OCI-LY7 (cell line): Measurements from ENCODE around the gene RAP2B. TPM values are rescaled to one million over a fixed set of nuclear protein-coding genes. Genes with fewer than 3 reads are reported as not detected.

Experiments used
- BruUV-seq: library from RNA; stranded (reverse); fragments of 400-500 nt; replicated peaks from 2 replicates; lab custom pipeline; 2021; lab: Mats Ljungman, UMichigan
- CTCF ChIA-PET: fragments of 300-600 bp; sonication (Branson Sonifier 250); formaldehyde crosslinking; loops from one replicate; lab custom pipeline; 2022; ENCODE audit warnings: antibody characterized with exemption; ENCODE audit not compliant: unreplicated experiment; lab: Charles Lee
- POLR2A ChIA-PET: fragments of 300-600 bp; sonication (Branson Sonifier 250); formaldehyde crosslinking; loops from one replicate; lab custom pipeline; 2022; ENCODE audit warnings: antibody characterized with exemption; lab: Charles Lee
- DNase-seq: peaks from one replicate; pipeline ENCODE4 v3.0.0-alpha.2; 2015; ENCODE audit warnings: low spot score
- H2AFZ ChIP-seq: fragments of 200-600 bp; sonication (generic), shearing (Covaris generic); 2 replicates; pipeline ENCODE4 v1.6.1; 2014; ENCODE audit warnings: mild to moderate bottlenecking, antibody characterized with exemption, low read length, moderate library complexity
- H3K27ac ChIP-seq: fragments of 200-600 bp; sonication (generic); 2 replicates; pipeline ENCODE4 v1.5.1; 2014; ENCODE audit warnings: mixed run types, low read depth, mild to moderate bottlenecking, moderate library complexity, low read length, inconsistent platforms; ENCODE audit not compliant: poor library complexity, severe bottlenecking
- H3K36me3 ChIP-seq: fragments of 200-600 bp; sonication (generic); 2 replicates; pipeline ENCODE4 v1.6.1; 2014; ENCODE audit warnings: mild to moderate bottlenecking, antibody characterized with exemption, low read length, moderate library complexity, mixed read lengths; ENCODE audit not compliant: insufficient read depth
- H3K4me1 ChIP-seq: fragments of 200-600 bp; sonication (generic); 2 replicates; pipeline ENCODE4 v1.5.1; 2014; ENCODE audit warnings: mild to moderate bottlenecking, low read length; ENCODE audit not compliant: insufficient read depth, poor library complexity, severe bottlenecking
- H3K4me2 ChIP-seq: fragments of 200-600 bp; sonication (generic); 2 replicates; pipeline ENCODE4 v1.6.1; 2014; ENCODE audit warnings: mild to moderate bottlenecking, low read length
- H3K4me3 ChIP-seq: fragments of 200-600 bp; sonication (generic); 2 replicates; pipeline ENCODE4 v1.5.1; 2014; ENCODE audit warnings: mild to moderate bottlenecking, low read depth, low read length; ENCODE audit not compliant: poor library complexity, severe bottlenecking
- H3K79me2 ChIP-seq: fragments of 200-600 bp; sonication (generic); 2 replicates; pipeline ENCODE4 v1.6.1; 2016; ENCODE audit warnings: low read depth, mild to moderate bottlenecking, low read length, moderate library complexity, mixed read lengths; ENCODE audit not compliant: insufficient read depth
- H3K9me2 ChIP-seq: fragments of 200-600 bp; sonication (generic); 2 replicates; pipeline ENCODE4 v1.6.1; 2016; ENCODE audit warnings: mild to moderate bottlenecking, low read length, mixed read lengths; ENCODE audit not compliant: insufficient read depth
- H3K9me3 ChIP-seq: fragments of 200-600 bp; sonication (generic); 2 replicates; pipeline ENCODE4 v1.6.1; 2014; ENCODE audit warnings: mild to moderate bottlenecking, mixed run types, low read length, mixed read lengths
- H4K20me1 ChIP-seq: fragments of 200-600 bp; sonication (generic); 2 replicates; pipeline ENCODE4 v1.6.1; 2014; ENCODE audit warnings: mild to moderate bottlenecking, antibody characterized with exemption, low read length, moderate library complexity, mixed read lengths; ENCODE audit not compliant: insufficient read depth
- CTCF ChIP-seq: fragments of 200-600 bp; sonication (generic); conservative IDR thresholded peaks from 2 replicates; pipeline ENCODE4 v1.5.1; 2014; ENCODE audit warnings: mild to moderate bottlenecking, antibody characterized with exemption, low read length, moderate library complexity, mixed read lengths
- EZH2phosphoT487 ChIP-seq: fragments of 200-600 bp; sonication (generic); IDR thresholded peaks from 2 replicates; pipeline ENCODE4 v1.6.1; 2018; ENCODE audit warnings: low read depth, borderline replicate concordance, mild to moderate bottlenecking, mixed run types, antibody characterized with exemption, low read length, moderate library complexity, mixed read lengths
- intact Hi-C: fragments of 100-400 bp; cut with micrococcal nuclease; formaldehyde crosslinking; loops from one replicate; pipeline ENCODE4 v1.10.0; 2022; ENCODE audit not compliant: unreplicated experiment
- total RNA-seq, 2 experiments: library from RNA; depleted of rRNA in 1 of 2; stranded (reverse); fragments of >200 nt in 1 of 2; shearing (Covaris generic) in 1 of 2; gene quantifications; 2 replicates each; pipeline ENCODE4 v1.2.3, GENCODE V29; 2014 to 2022

The RAP2B gene
- total RNA-seq, 2 experiments from 2014 or later, result 11.3 to 15.1 TPM

GRCh38 chr3:153172796-153173757, 11.1 kb downstream of the RAP2B start:
- H3K36me3 ChIP-seq, result peaks cover 6% of the 10 kb centered on the region; the same call in 1 of the 2 replicates
- no peaks in the 10 kb centered on the region for H3K9me3 ChIP-seq
- BruUV-seq, result no TSS peak
- no peak for DNase-seq
- no peak overlapping the region for H2AFZ ChIP-seq
- intact Hi-C loops, result no loop called here
- no peaks in the 10 kb centered on the region for H4K20me1 ChIP-seq
- POLR2A ChIA-PET, result interaction anchor here (0.9 to 3.7 kb wide), 3 partner anchors 12 to 31 kb away, joined by 3 to 33 read pairs (median 3); partner anchors contain the start of gene RAP2B
- CTCF ChIA-PET, result interaction anchor here (0.6 to 0.7 kb wide), 2 partner anchors 10 to 603 kb away, joined by 3 read pairs; no protein-coding TSS in a partner anchor
- H3K27ac ChIP-seq, result no peak overlapping the region
- no peak overlapping the region for H3K4me2 ChIP-seq
- no peak for TF ChIP-seq CTCF
- no peak for TF ChIP-seq EZH2phosphoT487
- H3K9me2 ChIP-seq, result no peaks in the 10 kb centered on the region
- H3K4me1 ChIP-seq, result no peaks in the 10 kb centered on the region
- H3K79me2 ChIP-seq, result no peaks in the 10 kb centered on the region
- H3K4me3 ChIP-seq, result no peak overlapping the region

- no peak overlapping the region for H2AFZ ChIP-seq
- intact Hi-C loops, result no loop called here
- no peaks in the 10 kb centered on the region for H3K79me2 ChIP-seq
- no peaks in the 10 kb centered on the region for H4K20me1 ChIP-seq
- DNase-seq, result peak; percentile 13
- no peak overlapping the region for H3K4me3 ChIP-seq
- no peaks in the 10 kb centered on the region for H3K9me2 ChIP-seq
- ChIA-PET CTCF (interaction anchor here (0.6 kb wide), 1 partner anchor 602 kb away, joined by 3 read pairs; no protein-coding TSS in a partner anchor), POLR2A (interaction anchor here (0.5 to 0.9 kb wide), 3 partner anchors 14 to 798 kb away, joined by 3 to 4 read pairs (median 3); no protein-coding TSS in a partner anchor)
- TF ChIP-seq CTCF, result peak; percentile 31; the same call in 1 of the 2 replicates
- no peak for TF ChIP-seq EZH2phosphoT487
- no TSS peak for BruUV-seq
- H3K27ac ChIP-seq, result no peak overlapping the region
- H3K36me3 ChIP-seq, result peaks cover 2% of the 10 kb centered on the region; the same call in 1 of the 2 replicates
- H3K9me3 ChIP-seq, result no peaks in the 10 kb centered on the region
- H3K4me1 ChIP-seq, result no peaks in the 10 kb centered on the region
- no peak overlapping the region for H3K4me2 ChIP-seq
These were observed 11.9 kb downstream of the RAP2B start for GRCh38 chr3:153173758-153174516.
